HG03064 (cell line): Measurements from ENCODE around the gene TCP1.
"Not testable (repeated sequence)": the region's sequence is repeated elsewhere in the genome, so short reads cannot be mapped to it uniquely, and the experiment has no call there.

Source experiments
- ATAC-seq: cut with Tn5 transposase; IDR thresholded peaks from one replicate; pipeline ENCODE4 v1.9.1; 2021; ENCODE audit warnings: low read depth; ENCODE audit not compliant: unreplicated experiment

The TCP1 gene

DNA sequence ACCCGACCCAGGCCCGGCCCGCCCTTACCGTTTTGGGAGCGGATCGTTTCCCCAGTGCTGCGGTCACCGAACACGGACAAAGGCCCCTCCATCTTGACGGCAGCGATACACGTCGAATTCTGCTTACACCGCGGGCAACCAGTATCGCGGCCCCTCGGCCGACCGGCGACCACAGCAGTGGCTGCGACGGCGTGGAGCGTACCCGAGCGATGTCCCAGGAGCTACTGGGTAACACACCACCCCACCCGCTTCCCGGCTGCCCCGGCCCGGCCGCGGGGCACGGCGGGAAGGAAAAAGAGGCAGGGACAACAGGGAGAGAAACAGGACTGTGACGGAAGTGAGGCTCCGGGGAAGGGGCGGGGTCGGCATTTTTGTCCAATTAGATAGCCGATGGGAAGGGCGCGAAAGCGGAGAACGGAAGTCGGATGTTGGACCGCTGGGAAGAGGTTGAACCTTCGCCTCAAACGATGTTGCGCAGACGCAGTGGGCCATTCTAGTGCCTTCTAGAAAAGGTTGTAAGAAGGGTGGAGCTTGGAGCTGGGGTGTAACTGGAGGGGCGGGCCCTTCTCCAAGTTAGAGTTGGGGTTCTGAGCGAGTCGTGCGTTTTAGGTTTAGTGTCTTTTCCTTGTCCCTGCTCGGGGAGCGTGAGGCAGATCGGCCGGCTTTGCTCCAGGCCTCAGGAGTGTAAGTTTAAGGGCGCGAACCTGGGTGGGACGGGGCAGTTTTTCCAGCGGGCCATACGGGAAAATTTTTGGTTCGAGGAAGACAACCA is at the start of gene TCP1:
Gene TCP1, minus strand, starts transcription at position 226 of the 772 bp plus-strand sequence. Its CDS starts 134 bp downstream, at position 92.
- ATAC-seq: peak; percentile 63

DNA sequence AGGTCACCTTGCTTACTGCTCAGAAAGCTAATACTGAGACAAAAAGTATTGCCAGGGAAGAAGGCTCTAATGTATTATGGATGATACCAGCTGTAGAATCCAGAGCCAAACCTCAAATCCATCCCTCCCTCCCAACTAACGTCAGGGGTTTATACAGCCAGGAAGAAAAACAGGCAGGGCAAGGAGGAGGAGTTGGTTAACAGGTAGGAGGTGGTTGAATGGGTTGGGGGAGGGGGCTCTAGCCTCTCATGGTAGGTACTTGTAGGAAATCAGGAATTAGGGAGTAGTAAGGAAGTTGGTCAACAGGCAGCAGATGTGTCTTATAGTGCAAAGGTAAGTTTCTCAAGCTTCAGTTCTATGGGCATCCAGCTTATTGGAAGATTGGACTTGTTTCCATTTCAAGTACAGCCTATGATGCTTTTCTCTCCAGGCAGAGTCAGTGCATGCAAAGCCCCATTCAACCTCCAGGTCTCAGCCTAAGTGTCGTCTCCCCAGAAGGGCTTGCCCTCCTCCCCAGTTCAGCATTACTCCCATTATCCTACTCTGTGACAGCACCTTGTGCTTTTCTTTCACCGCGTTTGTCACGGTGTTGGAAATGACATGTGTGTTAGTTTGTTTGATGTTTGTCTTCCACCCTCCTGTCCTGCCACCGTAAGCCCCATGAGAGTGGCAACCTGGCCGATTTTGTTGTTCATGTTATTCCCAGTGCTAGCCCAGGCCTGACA is 48.8 kb upstream of the TCP1 start:
- ATAC-seq: no peak

DNA sequence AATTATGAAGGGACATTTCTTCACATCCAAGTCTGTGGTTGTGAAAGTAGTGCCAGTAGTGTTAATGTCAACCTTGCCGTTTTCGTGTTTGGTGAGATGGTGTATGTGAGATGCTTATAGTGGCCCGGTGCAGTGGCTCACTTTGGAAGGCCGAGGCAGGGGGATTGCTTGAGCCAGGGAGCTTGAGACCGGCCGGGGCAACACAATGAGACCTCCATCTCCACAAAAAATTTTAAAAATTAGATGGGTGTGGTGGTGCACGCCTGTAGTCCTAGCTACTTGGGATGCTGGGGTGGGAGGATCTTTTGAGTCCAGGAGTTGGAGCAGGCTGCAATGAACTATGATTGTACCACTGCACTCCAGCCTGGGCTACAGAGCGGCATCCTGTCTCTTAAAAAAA is 48.1 kb upstream of the TCP1 start:
- no peak for ATAC-seq

DNA sequence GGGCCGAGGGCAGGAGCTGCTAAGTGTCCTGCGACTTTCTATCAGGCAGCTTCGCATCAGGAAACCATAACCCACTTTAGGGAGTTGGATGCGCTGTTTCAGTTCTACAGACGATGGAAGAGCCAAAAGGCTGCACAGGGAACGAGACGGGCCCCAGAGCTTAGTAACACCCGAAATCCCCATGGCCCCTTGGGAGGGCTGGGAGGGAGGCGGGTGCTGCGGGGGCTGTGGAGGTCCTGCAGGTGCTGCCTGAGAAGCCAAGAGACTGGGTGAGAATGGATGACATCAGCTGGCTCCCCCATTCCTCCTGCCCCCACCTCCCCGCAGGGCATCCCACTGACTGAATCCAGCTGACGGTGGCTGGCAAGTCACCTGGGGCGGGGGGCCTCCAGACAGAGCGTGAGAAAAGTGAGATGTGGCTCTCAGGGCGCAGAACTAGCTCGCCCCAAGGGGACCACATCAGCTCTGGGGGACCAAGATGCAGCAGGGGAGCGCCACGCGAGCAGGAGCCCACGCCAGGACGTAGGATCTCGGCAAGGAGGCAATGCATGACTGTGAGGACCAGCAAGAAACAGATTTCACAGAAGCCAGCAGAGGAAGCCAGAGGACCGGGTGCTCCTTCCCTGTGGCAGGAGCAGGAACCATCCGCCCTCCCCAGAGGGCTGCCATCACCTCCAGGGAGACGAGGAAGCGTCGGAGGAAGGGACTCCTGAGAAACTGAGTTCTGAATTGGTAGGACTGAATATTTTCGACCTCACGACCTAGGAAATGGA is 47.5 kb upstream of the TCP1 start:
- no peak for ATAC-seq

DNA sequence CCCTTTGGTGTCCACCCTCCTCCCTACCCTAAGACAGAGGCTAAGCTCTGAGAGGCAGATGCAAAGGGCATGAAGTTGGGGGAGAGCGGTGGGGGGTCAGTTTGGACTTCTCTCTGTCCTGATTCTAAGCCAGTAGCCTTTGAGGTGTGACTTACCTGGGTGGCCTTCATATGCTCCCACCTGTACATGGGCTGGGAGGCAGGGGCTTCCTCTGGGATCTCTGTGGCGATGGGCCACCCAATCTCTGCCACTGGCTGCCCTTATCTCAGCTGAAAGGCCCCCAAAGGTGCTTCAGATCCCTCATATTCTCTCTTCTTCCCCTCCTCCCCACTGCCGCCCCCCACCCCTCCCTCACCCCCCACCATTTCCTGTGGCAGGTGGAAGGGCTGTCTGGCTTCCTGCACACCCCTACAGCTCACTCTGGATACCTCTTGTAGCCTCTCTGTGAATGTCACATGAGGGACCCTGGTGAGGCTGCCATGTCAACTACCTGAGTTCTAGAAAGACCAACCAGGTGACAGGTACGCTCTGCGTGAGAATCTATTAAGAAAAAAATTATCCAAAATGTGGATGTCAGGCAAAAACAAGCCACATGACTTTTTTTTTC is 44.7 kb upstream of the TCP1 start:
- no peak for ATAC-seq

DNA sequence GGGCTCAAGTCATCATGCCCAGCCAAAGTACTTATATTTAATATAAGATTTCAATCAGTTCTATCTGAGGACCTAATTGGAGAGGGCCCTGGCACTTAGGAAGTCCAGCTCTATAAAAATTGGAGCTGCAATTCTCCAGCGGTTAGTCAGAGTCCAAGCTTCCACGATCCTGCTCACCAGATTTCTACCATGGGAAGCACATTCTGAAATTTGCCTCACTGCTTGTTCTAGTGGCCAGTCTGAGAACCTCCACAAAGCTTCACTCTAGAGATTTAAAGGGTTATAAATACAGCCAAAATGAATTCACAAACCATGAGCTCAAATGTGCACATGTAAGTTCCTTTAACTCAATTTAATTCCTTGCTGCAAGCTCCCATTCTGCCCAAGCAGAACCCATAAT is 44.2 kb upstream of the TCP1 start:
- ATAC-seq: no peak

GRCh38 chr6:159832946-159833345 is 43.5 kb upstream of the TCP1 start:
- ATAC-seq: no peak

- no peak for ATAC-seq
These were observed 41.9 kb upstream of the TCP1 start for GRCh38 chr6:159831373-159831679.

GRCh38 chr6:159830501-159831372 is 41.3 kb upstream of the TCP1 start:
- ATAC-seq: no peak

- no peak for ATAC-seq
These were observed 40.1 kb upstream of the TCP1 start for GRCh38 chr6:159829526-159829925.

DNA sequence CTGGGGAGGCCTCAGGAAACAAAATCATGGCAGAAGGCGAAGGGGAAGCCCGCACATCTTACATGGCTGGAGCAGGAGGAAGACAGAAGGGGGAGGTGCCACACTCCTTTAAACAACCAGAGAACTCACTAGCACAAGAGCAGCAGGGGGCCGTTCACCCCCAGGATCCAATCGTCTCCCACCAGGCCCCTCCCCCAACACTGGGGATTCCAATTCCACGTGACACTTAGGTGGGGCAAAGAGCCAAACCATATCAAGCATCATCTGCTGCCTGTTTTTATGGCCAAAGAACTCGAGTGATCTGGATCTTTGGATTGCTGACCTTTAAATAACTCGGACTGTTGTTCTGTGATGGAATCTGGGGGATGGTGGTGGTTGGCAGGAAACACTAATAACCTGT is 38.7 kb upstream of the TCP1 start:
- ATAC-seq: no peak

DNA sequence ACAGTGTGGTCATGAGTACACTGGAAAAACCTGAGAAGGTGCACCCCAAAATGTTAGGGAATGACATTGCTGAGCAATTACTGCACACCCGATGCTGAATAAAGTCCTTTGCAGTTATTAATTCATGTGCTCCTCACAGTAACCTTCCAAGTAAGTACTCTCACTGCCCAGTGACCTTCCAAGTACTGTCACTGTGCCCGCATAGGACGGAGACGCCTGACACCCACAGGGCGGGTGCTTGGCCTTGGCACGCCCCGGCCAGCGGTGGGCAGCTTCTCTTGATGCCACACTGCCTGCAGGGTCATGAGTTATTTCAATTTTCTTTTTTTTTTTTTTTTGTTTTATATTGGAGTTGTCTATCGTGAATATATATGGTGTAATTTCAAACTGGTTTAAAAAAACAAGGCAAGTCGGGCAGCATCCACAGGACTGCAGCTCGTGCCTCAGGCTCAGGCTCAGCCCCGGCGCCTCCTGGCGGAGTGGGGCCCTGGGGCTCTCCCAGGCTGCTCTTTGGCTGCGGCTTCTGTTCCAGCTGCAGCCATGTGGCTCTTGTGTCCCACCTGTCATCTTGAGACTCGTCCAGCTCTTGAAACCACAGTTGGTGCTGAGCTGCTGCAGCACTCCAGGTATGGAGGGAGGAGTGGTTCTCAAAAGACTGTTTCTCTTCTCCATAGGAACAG is 37.7 kb upstream of the TCP1 start:
- no peak for ATAC-seq

GRCh38 chr6:159826004-159826403 is 36.6 kb upstream of the TCP1 start:
- no peak for ATAC-seq

DNA sequence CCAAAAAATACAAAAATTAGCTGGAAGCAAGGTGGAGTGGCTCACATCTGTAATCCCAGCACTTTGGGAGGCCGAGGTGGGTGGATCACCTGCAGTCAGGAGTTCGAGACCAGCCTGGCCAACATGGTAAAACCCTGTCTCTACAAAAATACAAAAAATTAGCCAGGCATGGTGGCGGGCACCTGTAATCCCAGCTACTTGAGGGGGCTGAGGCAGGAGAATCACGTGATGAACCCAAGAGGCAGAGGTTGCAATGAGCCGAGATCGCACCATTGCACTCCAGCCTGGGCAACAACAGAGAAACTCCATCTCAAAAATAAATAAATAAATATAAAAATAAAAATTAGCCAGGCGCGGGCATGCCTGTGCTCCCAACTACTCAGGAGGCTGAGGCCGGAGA is 35.3 kb upstream of the TCP1 start:
- not testable (repeated sequence) for ATAC-seq

DNA sequence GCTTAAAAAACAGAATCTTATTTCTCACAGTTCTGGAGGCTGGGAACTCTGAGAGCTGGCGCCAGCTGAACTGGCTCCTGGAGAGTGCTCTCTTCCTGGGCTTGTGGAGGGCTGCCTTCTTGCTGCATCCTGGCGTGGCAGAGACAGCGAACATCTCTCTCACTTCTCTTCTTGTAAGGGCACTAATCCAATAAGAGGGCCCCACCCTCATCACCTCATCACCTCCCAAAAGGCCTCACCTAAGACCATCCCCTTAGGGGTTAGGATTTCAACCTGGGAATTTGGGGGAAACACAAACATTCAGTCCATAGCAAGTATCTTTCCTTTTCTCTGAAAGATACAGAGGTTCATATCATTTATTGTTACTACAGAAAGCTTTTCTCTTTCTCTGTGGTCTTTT is 34.6 kb upstream of the TCP1 start:
- ATAC-seq: no peak

DNA sequence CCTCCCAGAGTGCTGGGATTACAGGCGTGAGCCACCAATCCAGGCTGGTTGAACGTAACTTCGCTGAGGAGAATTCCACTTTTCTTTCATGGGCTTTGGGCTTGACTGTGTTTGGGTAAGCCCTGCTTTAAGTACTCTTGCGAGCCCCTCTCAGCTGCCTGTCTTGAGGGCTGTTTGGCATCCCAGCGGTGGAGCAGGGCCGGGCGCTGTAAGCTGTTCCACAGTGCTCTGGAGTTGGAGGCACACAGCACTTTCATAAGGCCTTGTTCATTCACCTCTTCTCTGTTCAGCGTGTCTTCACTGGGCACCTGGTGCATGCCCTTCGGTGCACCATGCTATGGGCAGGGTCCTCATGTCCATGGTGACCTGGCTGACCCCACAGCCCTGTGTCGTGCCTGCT is 32.3 kb upstream of the TCP1 start:
- ATAC-seq: no peak

- ATAC-seq: no peak
These were observed 31.7 kb upstream of the TCP1 start for GRCh38 chr6:159821122-159821521.

DNA sequence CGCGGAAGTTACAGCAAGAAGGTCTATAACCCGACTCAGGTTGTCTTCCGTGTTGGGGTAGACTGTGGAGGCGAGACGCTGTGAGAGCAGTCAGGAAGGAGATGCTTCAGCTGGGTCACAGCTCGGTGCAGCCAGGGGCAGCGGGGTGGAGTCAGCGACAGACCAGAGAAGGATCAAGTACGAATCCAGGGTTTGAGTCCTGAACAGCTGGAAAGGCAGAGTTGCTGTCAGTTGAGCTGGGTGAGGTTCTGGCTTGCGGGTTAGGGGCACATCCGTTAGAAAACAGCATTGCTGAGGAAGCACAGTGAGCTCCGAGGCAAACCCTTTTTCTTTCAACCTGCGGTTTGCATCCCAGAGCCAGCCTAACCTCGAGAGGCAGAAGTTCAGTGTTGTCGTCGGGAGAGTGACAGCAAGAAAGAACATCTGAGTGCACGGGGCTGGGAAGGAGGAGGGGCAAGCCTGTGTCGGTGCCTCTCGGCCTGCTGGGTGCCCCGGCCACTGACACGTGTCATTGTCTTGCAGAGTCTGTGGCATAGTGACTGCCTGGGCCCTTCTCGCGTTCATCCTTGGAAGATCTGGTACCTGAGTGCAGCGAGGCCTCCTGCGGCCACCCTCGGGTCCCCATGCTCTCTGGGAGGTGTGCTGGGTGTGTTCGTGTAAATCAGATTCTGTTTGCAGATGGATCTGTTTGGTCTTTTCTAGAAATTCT is 30.7 kb upstream of the TCP1 start:
- ATAC-seq: no peak

DNA sequence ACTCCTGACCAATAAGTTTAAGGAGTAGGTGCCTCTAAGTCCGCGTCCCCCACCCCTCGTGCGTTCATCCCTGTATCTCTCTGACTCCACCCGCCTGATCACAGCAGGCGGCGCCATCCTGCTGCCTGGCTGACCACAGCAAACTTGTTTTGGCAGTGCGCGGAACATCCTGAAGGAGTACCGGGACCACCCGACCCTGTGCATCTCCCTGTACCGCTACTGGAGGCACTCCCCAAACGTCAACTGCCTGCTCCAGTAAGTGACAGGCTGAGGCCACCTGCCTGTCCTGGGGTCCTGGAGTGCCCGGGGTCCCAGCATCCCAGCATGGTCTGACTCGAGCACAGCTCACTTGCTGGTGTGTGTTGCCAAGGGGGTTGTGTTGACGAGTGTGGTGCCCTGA is 29.7 kb upstream of the TCP1 start:
- ATAC-seq: no peak
